Neural cell (in vitro differentiated cells): ENCODE data around the gene MAD2L2. TPM values are rescaled to one million over a fixed set of nuclear protein-coding genes. Genes with fewer than 3 reads are reported as not detected.

Experiments
- H2AFZ ChIP-seq: fragments of 200-600, 300-800 bp; sonication (generic), shearing (Covaris generic); 2 replicates; pipeline ENCODE4 v1.6.0; 2014; ENCODE audit warnings: low read depth, mild to moderate bottlenecking, antibody characterized with exemption, low read length, moderate library complexity
- H3F3A ChIP-seq: fragments of 200-600 bp; shearing (Covaris generic); 2 replicates; pipeline ENCODE4 v1.6.1; 2016; ENCODE audit warnings: mild to moderate bottlenecking, moderate library complexity, mixed read lengths, antibody characterized with exemption, low read length; ENCODE audit not compliant: insufficient read depth, poor library complexity, severe bottlenecking
- H3K27ac ChIP-seq: fragments of 200-600, 300-800 bp; sonication (generic), shearing (Covaris generic); 2 replicates; pipeline ENCODE4 v1.5.1; 2014; ENCODE audit warnings: mild to moderate bottlenecking, low read length, moderate library complexity
- H3K27me3 ChIP-seq: fragments of 300-800, 200-600 bp; sonication (generic), shearing (Covaris generic); 2 replicates; pipeline ENCODE4 v1.6.0; 2014; ENCODE audit warnings: mild to moderate bottlenecking, low read depth, low read length, moderate library complexity; ENCODE audit not compliant: insufficient read depth
- H3K36me3 ChIP-seq: fragments of 300-800, 200-600 bp; sonication (generic), shearing (Covaris generic); 2 replicates; pipeline ENCODE4 v1.5.1; 2014; ENCODE audit warnings: mild to moderate bottlenecking, antibody characterized with exemption, low read length, moderate library complexity; ENCODE audit not compliant: insufficient read depth
- H3K4me2 ChIP-seq: fragments of 300-800, 200-600 bp; sonication (generic), shearing (Covaris generic); 2 replicates; pipeline ENCODE4 v1.6.0; 2014; ENCODE audit warnings: mild to moderate bottlenecking, low read length
- H3K4me3 ChIP-seq: fragments of 300-800, 200-600 bp; sonication (generic), shearing (Covaris generic); 2 replicates; pipeline ENCODE4 v1.5.1; 2014; ENCODE audit warnings: mild to moderate bottlenecking, low read length, moderate library complexity
- H3K79me2 ChIP-seq: fragments of 200-600 bp; shearing (Covaris generic); replicated peaks from 2 replicates; pipeline ENCODE4 v1.6.0; 2014; ENCODE audit warnings: mild to moderate bottlenecking, low read length, moderate library complexity; ENCODE audit not compliant: insufficient read depth
- H3K9ac ChIP-seq: fragments of 300-800, 200-600 bp; sonication (generic), shearing (Covaris generic); 2 replicates; pipeline ENCODE4 v1.6.1; 2016; ENCODE audit warnings: mild to moderate bottlenecking, low read length, mixed read lengths
- H3K9me2 ChIP-seq: fragments of 200-600 bp; shearing (Covaris generic); 2 replicates; pipeline ENCODE4 v1.6.1; 2016; ENCODE audit warnings: mild to moderate bottlenecking, low read length, mixed read lengths; ENCODE audit not compliant: insufficient read depth
- H3K9me3 ChIP-seq: fragments of 200-600, 300-800 bp; sonication (generic), shearing (Covaris generic); 2 replicates; pipeline ENCODE4 v1.6.1; 2016; ENCODE audit warnings: mild to moderate bottlenecking, mixed run types, low read length, moderate library complexity, mixed read lengths
- H4K20me1 ChIP-seq: fragments of 200-600 bp; shearing (Covaris generic); 2 replicates; pipeline ENCODE4 v1.6.1; 2016; ENCODE audit warnings: mild to moderate bottlenecking, mixed run types; ENCODE audit not compliant: insufficient read depth
- CTCF ChIP-seq: fragments of 450-650 bp; IDR thresholded peaks from 2 replicates; pipeline ENCODE4 v1.5.1; 2014; ENCODE audit warnings: antibody characterized with exemption, mild to moderate bottlenecking, moderate library complexity; ENCODE audit not compliant: poor library complexity, severe bottlenecking
- EP300 ChIP-seq: fragments of 450-650 bp; conservative IDR thresholded peaks from 2 replicates; pipeline ENCODE4 v1.6.1; 2014; ENCODE audit warnings: antibody characterized with exemption, mild to moderate bottlenecking, moderate library complexity; ENCODE audit not compliant: poor library complexity, severe bottlenecking
- EZH2 ChIP-seq: fragments of 200-600, 300-800 bp; shearing (Covaris generic), sonication (generic); IDR thresholded peaks from 2 replicates; pipeline ENCODE4 v1.6.1; 2014; ENCODE audit warnings: antibody characterized with exemption, low read length, borderline replicate concordance, mild to moderate bottlenecking; ENCODE audit not compliant: insufficient read depth, poor library complexity, severe bottlenecking
- MXI1 ChIP-seq: fragments of 450-650 bp; conservative IDR thresholded peaks from 2 replicates; pipeline ENCODE4 v1.6.1; 2014; ENCODE audit warnings: antibody characterized with exemption, mild to moderate bottlenecking; ENCODE audit not compliant: poor library complexity, severe bottlenecking
- POLR2AphosphoS5 ChIP-seq: IDR thresholded peaks from 2 replicates; pipeline ENCODE4 v1.6.1; 2012
- RAD21 ChIP-seq: fragments of 450-650 bp; conservative IDR thresholded peaks from 2 replicates; pipeline ENCODE4 v1.6.1; 2014; ENCODE audit warnings: antibody characterized with exemption, mild to moderate bottlenecking, moderate library complexity
- REST ChIP-seq: IDR thresholded peaks from 2 replicates; pipeline ENCODE4 v1.6.1; 2012; ENCODE audit warnings: borderline replicate concordance
- SMC3 ChIP-seq: fragments of 450-650 bp; conservative IDR thresholded peaks from 2 replicates; pipeline ENCODE4 v1.6.1; 2014; ENCODE audit warnings: antibody characterized with exemption, mild to moderate bottlenecking, moderate library complexity; ENCODE audit not compliant: poor library complexity
- TAF1 ChIP-seq: IDR thresholded peaks from 2 replicates; pipeline ENCODE4 v1.6.1; 2012; ENCODE audit warnings: low read depth
- polyA plus RNA-seq: library from polyadenylated mRNA; depleted of rRNA; stranded (reverse); fragments of >200 nt; gene quantifications from 2 replicates; pipeline ENCODE4 v1.2.3, GENCODE V29; 2014

The MAD2L2 gene
- polyA plus RNA-seq, 1 donor from 2014 or later: 182 TPM

DNA sequence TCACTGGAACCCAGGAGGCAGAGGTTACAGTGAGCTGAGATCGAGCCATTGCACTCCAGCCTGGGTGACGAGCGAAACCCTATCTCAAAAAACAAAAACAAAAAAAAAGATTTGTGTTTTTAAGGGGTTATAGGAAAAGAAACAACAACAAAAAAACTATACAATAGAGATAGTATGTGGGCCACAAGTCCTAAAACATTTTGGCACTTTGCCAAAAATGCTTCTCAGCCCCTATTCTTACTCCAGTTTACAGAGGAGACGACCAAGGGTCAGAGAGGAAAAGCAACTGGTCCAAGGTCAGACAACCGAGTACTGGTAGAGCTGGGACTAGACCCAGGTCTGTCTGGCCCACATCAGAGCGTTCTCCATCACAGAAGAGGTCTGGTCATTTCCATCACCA is 23.3 kb downstream of the MAD2L2 start:
- H3F3A ChIP-seq: no peaks in the 10 kb centered on the region
- TF ChIP-seq REST (no peak), RAD21 (no peak), EP300 (no peak), CTCF (no peak), TAF1 (no peak), SMC3 (no peak)
- no peak overlapping the region for H2AFZ ChIP-seq
- H3K36me3 ChIP-seq: peaks cover 4% of the 10 kb centered on the region
- no peaks in the 10 kb centered on the region for H3K9me3 ChIP-seq
- H3K27me3 ChIP-seq: no peaks in the 10 kb centered on the region
- no peak overlapping the region for H3K27ac ChIP-seq
- H3K9me2 ChIP-seq: no peaks in the 10 kb centered on the region
- no peak overlapping the region for H3K9ac ChIP-seq
- H3K4me3 ChIP-seq: no peak overlapping the region
- H3K4me2 ChIP-seq: no peak overlapping the region
- no peaks in the 10 kb centered on the region for H4K20me1 ChIP-seq
- no peaks in the 10 kb centered on the region for H3K79me2 ChIP-seq

- H3K9ac ChIP-seq: peak overlapping the region; percentile 78
Observed at GRCh38 chr1:11654939-11655808, 25.8 kb downstream of the MAD2L2 start.

More at GRCh38 chr1:11654939-11655808, 25.8 kb downstream of the MAD2L2 start:
- H3K27ac ChIP-seq: no peak overlapping the region
- peaks cover 4% of the 10 kb centered on the region for H3K36me3 ChIP-seq
- H3K4me2 ChIP-seq: peak overlapping the region; percentile 97
- no peaks in the 10 kb centered on the region for H3F3A ChIP-seq
- H3K9me2 ChIP-seq: no peaks in the 10 kb centered on the region
- peak overlapping the region; percentile 86 for H3K4me3 ChIP-seq
- no peaks in the 10 kb centered on the region for H3K9me3 ChIP-seq
- no peaks in the 10 kb centered on the region for H3K27me3 ChIP-seq
- H2AFZ ChIP-seq: peak overlapping the region; percentile 43
- no peaks in the 10 kb centered on the region for H3K79me2 ChIP-seq
- no peak for TF ChIP-seq RAD21
- TF ChIP-seq POLR2AphosphoS5: no peak
- no peak for TF ChIP-seq EP300
- TF ChIP-seq EZH2: no peak
- TF ChIP-seq MXI1: no peak
- no peaks in the 10 kb centered on the region for H4K20me1 ChIP-seq
